GM06990 (cell line): ENCODE data around the gene MMP12.

ENCODE experiments used
- DNase-seq: peaks from one replicate; pipeline ENCODE4 v3.0.0-alpha.2; 2011; ENCODE audit not compliant: insufficient read length; ENCODE audit errors: extremely low read depth
- H3K27me3 ChIP-seq: replicated peaks from 2 replicates; pipeline ENCODE4 v1.6.0; 2011; ENCODE audit warnings: low read length; ENCODE audit not compliant: control insufficient read depth, insufficient read depth
- H3K36me3 ChIP-seq: 2 replicates; pipeline ENCODE4 v1.5.1; 2011; ENCODE audit warnings: low read length; ENCODE audit not compliant: control insufficient read depth, insufficient read depth
- H3K4me3 ChIP-seq: replicated peaks from 2 replicates; pipeline ENCODE4 v1.5.1; 2011; ENCODE audit warnings: low read depth, mild to moderate bottlenecking, control low read depth, low read length
- TF ChIP-seq, protein P1 (sequence below): IDR thresholded peaks from 2 replicates; pipeline ENCODE4 v1.5.1; 2011; ENCODE audit warnings: low read length, control low read depth, mild to moderate bottlenecking, inconsistent platforms; ENCODE audit not compliant: insufficient read depth, poor library complexity, severe bottlenecking

The MMP12 gene

DNA sequence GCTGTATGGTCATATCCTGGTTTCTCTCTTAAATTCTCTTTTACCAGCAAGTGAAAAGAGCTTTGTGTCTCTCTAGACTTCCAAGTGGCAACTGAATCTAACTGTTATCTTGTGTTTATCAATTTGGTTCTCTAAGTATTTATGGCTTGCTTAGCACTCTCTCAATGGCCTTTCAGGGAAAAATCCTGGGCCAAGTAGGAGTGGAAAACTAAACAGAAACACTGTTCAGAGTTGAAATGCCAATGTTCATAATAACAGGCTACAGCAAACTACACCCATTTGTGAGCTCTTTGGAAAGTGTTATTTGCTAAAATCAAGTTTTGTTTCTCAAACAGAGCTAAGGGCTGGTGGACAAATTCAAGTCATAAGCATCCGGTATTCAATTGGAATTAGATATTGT lies 10.1 kb downstream of the MMP12 start:
- Histone ChIP-seq H3K36me3 (no peaks in the 10 kb centered on the region), H3K4me3 (no peak overlapping the region), H3K27me3 (no peaks in the 10 kb centered on the region; the same call in 1 of the 2 replicates)
- TF ChIP-seq, protein P1, sequence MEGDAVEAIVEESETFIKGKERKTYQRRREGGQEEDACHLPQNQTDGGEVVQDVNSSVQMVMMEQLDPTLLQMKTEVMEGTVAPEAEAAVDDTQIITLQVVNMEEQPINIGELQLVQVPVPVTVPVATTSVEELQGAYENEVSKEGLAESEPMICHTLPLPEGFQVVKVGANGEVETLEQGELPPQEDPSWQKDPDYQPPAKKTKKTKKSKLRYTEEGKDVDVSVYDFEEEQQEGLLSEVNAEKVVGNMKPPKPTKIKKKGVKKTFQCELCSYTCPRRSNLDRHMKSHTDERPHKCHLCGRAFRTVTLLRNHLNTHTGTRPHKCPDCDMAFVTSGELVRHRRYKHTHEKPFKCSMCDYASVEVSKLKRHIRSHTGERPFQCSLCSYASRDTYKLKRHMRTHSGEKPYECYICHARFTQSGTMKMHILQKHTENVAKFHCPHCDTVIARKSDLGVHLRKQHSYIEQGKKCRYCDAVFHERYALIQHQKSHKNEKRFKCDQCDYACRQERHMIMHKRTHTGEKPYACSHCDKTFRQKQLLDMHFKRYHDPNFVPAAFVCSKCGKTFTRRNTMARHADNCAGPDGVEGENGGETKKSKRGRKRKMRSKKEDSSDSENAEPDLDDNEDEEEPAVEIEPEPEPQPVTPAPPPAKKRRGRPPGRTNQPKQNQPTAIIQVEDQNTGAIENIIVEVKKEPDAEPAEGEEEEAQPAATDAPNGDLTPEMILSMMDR, result no peak
- DNase-seq, result no peak

DNA sequence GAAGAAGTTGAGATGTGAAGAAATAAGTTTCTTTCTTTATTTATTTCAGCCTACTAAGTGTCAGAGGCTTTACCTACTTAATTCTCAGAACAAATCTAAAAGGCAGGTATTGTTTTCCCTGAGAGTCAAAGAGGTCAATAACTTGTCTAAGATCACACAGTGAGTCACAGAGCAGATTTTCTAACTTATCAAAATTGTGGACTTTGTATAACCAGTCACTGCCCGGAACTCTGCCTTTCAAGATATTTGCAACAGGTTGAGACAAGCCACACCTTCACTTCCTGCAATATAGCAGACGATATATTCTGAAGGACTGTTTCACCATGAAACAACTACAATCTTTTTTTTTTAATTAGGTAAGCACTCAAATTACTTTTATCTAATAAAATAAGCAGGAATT lies 20.8 kb downstream of the MMP12 start:
- H3K27me3 ChIP-seq, result no peaks in the 10 kb centered on the region
- H3K4me3 ChIP-seq, result no peak overlapping the region
- H3K36me3 ChIP-seq, result no peaks in the 10 kb centered on the region
- no peak for DNase-seq
- TF ChIP-seq, protein P1, result no peak

DNA sequence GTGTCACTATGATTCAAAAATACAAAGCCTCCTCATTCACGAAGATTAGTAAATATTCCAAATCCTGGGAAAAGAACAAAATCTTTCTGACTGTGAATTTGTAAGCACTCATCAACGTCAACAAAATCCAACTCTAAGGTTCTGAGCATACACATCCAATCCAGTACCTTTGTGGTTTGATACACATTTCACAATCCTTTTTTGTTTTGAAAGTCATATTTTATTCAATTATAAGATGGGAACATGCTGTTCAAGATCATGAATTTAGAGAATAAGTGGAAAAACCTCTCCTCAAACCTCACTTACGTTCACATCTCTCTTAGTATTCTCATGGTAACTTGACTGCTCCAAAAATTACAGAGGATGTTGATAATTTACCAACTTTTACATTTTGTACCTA lies 21.7 kb downstream of the MMP12 start:
- H3K4me3 ChIP-seq, result no peak overlapping the region
- TF ChIP-seq, protein P1, result no peak
- H3K27me3 ChIP-seq, result no peaks in the 10 kb centered on the region
- no peaks in the 10 kb centered on the region for H3K36me3 ChIP-seq
- DNase-seq, result no peak

DNA sequence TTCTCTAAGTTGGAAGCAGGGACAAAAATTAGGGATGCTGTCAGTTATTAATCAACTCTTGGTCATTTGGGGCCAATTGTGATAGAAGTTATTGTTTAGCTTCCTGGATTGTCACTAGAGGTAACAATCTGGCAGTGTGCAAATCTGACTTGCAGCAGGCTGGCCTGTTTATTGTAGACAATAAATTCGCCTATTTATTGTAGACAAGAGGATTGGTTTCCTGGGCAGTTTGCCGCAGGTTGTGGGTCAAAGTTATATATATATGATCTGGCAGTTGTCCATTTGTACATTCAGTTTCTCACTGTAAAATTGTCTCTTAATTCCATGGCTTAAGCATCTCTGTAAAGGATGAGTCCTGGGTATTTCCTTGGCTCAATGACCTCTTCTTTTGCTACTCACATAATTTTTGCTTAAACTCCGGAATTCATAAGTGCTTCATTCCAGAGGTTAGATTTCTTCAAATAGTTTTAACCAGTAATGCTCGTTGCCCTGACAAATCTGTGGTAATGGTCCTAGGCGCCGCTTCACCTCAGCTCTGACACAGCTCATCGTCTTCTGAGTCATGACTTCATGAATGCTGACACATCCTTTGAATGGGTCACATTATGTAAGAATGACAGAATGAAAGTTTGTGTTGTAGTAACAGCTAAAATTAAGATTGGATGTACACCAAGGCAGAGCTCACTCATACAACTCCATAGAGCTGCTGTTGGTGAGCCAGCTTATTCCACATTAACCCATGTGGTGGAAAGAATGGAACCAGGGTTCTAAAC lies 23.6 kb downstream of the MMP12 start:
- Histone ChIP-seq H3K4me3 (no peak overlapping the region), H3K36me3 (no peaks in the 10 kb centered on the region), H3K27me3 (no peaks in the 10 kb centered on the region)
- no peak for DNase-seq
- TF ChIP-seq, protein P1, result no peak

DNA sequence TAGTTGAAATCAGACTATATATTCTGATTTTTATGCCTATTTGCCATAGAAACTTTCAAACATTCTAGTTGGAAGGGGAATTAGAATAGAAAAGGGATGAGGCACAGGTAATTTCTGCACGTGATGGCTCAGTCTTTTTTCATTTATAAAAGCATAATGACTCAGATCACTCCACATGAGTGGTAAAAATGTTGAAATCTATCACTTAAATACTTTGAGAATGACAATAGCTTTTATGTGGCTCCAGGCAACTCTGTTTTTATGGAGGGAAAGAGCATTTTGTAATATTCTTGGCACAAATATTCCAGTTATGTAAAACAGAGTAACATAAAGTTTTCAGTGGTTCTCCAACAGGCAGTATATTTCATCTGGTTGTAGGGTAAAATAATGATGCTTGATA lies 25.5 kb downstream of the MMP12 start:
- no peak overlapping the region for H3K4me3 ChIP-seq
- no peak for DNase-seq

More for the DNA sequence above, 25.5 kb downstream of the MMP12 start:
- TF ChIP-seq, protein P1, result no peak
- Histone ChIP-seq H3K36me3 (no peaks in the 10 kb centered on the region), H3K27me3 (no peaks in the 10 kb centered on the region)
